HCT116 (cell line): Measurements from ENCODE around the gene DRD3. TPM values are rescaled to one million over a fixed set of nuclear protein-coding genes. Genes with fewer than 3 reads are reported as not detected.

Experiments used
- ATAC-seq: fragments of 200-7000 bp; cut with Tn5 transposase; 2 replicates; pipeline ENCODE4 v1.9.1; 2020; ENCODE audit warnings: mild to moderate bottlenecking, moderate library complexity
- BruUV-seq: library from RNA; stranded (reverse); fragments of 400-500 nt; replicated peaks from 2 replicates; lab custom pipeline; 2021; lab: Mats Ljungman, UMichigan
- CTCF ChIA-PET: fragments of 300-600 bp; sonication (Branson Sonifier 250); formaldehyde crosslinking; loops from one replicate; lab custom pipeline; 2021; ENCODE audit warnings: antibody characterized with exemption; lab: Charles Lee
- POLR2A ChIA-PET: fragments of 300-600, 350-600 bp; sonication (Branson Sonifier 250); formaldehyde crosslinking; loops from one replicate; lab custom pipeline; 2021; ENCODE audit warnings: antibody characterized with exemption; lab: Charles Lee
- RAD21 ChIA-PET, 2 experiments: fragments of 300-600 bp; sonication (Branson Sonifier 250); formaldehyde crosslinking; loops; one replicate each; lab custom pipeline; 2023; ENCODE audit warnings: low total read pairs in 2 of 2; ENCODE audit not compliant: uncharacterized antibody in 2 of 2, unreplicated experiment in 2 of 2, low non-redundant PET in 1 of 2; lab: Charles Lee
- DNase-seq: peaks from one replicate; pipeline ENCODE4 v3.0.0-alpha.2; 2010; ENCODE audit warnings: low read depth, low spot score
- H2AFZ ChIP-seq: fragments of 200-600 bp; shearing (Covaris generic), sonication (generic); 2 replicates; pipeline ENCODE4 v1.6.1; 2017; ENCODE audit warnings: low read depth, mixed run types, mixed read lengths, antibody characterized with exemption, low read length; ENCODE audit not compliant: poor library complexity, severe bottlenecking
- H3K27ac ChIP-seq: 2 replicates; pipeline ENCODE4 v1.5.1; 2012; ENCODE audit warnings: low read depth, low read length
- H3K27me3 ChIP-seq: fragments of 200-600 bp; sonication (generic); 2 replicates; pipeline ENCODE4 v1.6.1; 2016; ENCODE audit warnings: mixed run types, low read length, mixed read lengths; ENCODE audit not compliant: insufficient read depth
- H3K36me3 ChIP-seq, 2 experiments: fragments of 200-500 bp in 1 of 2; fragments of 200-600 bp in 1 of 2; sonication (Bioruptor generic) in 1 of 2; sonication (generic) in 1 of 2; 2 replicates each; pipeline versions ENCODE4 v1.5.1 to v1.6.1; 2014 to 2016; ENCODE audit warnings: low read length in 2 of 2, inconsistent platforms in 1 of 2, mixed read lengths in 1 of 2, mixed run types in 1 of 2; ENCODE audit not compliant: insufficient read depth in 2 of 2, control insufficient read depth in 1 of 2
- H3K4me1 ChIP-seq, 2 experiments: fragments of 200-600 bp in 1 of 2; sonication (generic) in 1 of 2; 2 replicates each; pipeline versions ENCODE4 v1.5.1 to v1.6.1; 2012 to 2017; ENCODE audit warnings: low read length in 2 of 2, inconsistent platforms in 1 of 2, mild to moderate bottlenecking in 1 of 2, mixed read lengths in 1 of 2, mixed run types in 1 of 2, moderate library complexity in 1 of 2; ENCODE audit not compliant: insufficient read depth in 2 of 2, control insufficient read depth in 1 of 2
- H3K4me2 ChIP-seq: fragments of 200-600 bp; sonication (generic); 2 replicates; pipeline ENCODE4 v1.6.1; 2017; ENCODE audit warnings: mixed run types, low read length, mixed read lengths
- H3K4me3 ChIP-seq, 2 experiments: fragments of 200-600 bp in 1 of 2; sonication (generic) in 1 of 2; replicated peaks in 1 of 2; 2 replicates each; pipeline ENCODE4 v1.5.1; 2011 to 2016; ENCODE audit warnings: low read length in 2 of 2, control low read depth in 1 of 2, low read depth in 1 of 2, mild to moderate bottlenecking in 1 of 2, mixed read lengths in 1 of 2, mixed run types in 1 of 2
- H3K79me2 ChIP-seq: fragments of 200-600 bp; sonication (generic); 2 replicates; pipeline ENCODE4 v1.6.1; 2017; ENCODE audit warnings: mild to moderate bottlenecking, mixed run types, low read length, moderate library complexity, mixed read lengths; ENCODE audit not compliant: insufficient read depth
- H3K9ac ChIP-seq: fragments of 200-600 bp; sonication (generic); 2 replicates; pipeline ENCODE4 v1.6.1; 2016; ENCODE audit warnings: low read length, mixed read lengths
- H3K9me2 ChIP-seq: fragments of 200-600 bp; sonication (generic), shearing (Covaris generic); 2 replicates; pipeline ENCODE4 v1.6.1; 2017; ENCODE audit warnings: mixed run types, mild to moderate bottlenecking, moderate library complexity; ENCODE audit not compliant: insufficient read depth
- H3K9me3 ChIP-seq, 2 experiments: fragments of 200-500 bp in 1 of 2; fragments of 200-600 bp in 1 of 2; sonication (Bioruptor generic) in 1 of 2; sonication (generic) in 1 of 2; 2 replicates each; pipeline ENCODE4 v1.6.1; 2014 to 2017; ENCODE audit warnings: low read length in 2 of 2, mixed read lengths in 2 of 2, inconsistent platforms in 1 of 2, low read depth in 1 of 2, mild to moderate bottlenecking in 1 of 2, mixed run types in 1 of 2, moderate library complexity in 1 of 2; ENCODE audit not compliant: control insufficient read depth in 1 of 2, insufficient read depth in 1 of 2
- H4K20me1 ChIP-seq: fragments of 200-600 bp; sonication (generic), shearing (Covaris generic); 2 replicates; pipeline ENCODE4 v1.6.1; 2017; ENCODE audit warnings: mixed run types, mild to moderate bottlenecking, moderate library complexity; ENCODE audit not compliant: insufficient read depth
- ATF3 ChIP-seq: IDR thresholded peaks from 2 replicates; pipeline ENCODE4 v1.6.1; 2012
- CBX3 ChIP-seq: IDR thresholded peaks from 2 replicates; pipeline ENCODE4 v1.6.1; 2012; ENCODE audit warnings: low read depth
- CEBPB ChIP-seq: IDR thresholded peaks from 2 replicates; pipeline ENCODE4 v1.6.1; 2012; ENCODE audit warnings: low read depth
- CTCF ChIP-seq, 3 experiments: fragments of 200-600 bp in 1 of 3; sonication (generic) in 1 of 3; IDR thresholded peaks in 2 of 3; conservative IDR thresholded peaks in 1 of 3; 2 replicates each; pipeline ENCODE4 v1.5.1; 2012 to 2017; ENCODE audit warnings: low read depth in 2 of 3, low read length in 2 of 3, antibody characterized with exemption in 1 of 3, borderline replicate concordance in 1 of 3, control low read depth in 1 of 3, mild to moderate bottlenecking in 1 of 3, mixed read lengths in 1 of 3, mixed run types in 1 of 3, moderate library complexity in 1 of 3; ENCODE audit not compliant: insufficient read depth in 1 of 3
- EGR1 ChIP-seq: IDR thresholded peaks from 2 replicates; pipeline ENCODE4 v1.6.1; 2012; ENCODE audit warnings: low read depth
- ELF1 ChIP-seq: IDR thresholded peaks from 2 replicates; pipeline ENCODE4 v1.6.1; 2012; ENCODE audit warnings: low read depth, borderline replicate concordance
- EZH2phosphoT487 ChIP-seq: fragments of 200-600 bp; IDR thresholded peaks from 2 replicates; pipeline ENCODE4 v1.6.1; 2018; ENCODE audit warnings: antibody characterized with exemption, borderline replicate concordance
- FOSL1 ChIP-seq: IDR thresholded peaks from 2 replicates; pipeline ENCODE4 v1.6.1; 2012; ENCODE audit warnings: low read depth
- JUND ChIP-seq: IDR thresholded peaks from 2 replicates; pipeline ENCODE4 v1.6.1; 2012
- POLR2A ChIP-seq: IDR thresholded peaks from 2 replicates; pipeline ENCODE4 v1.7.0; 2011; ENCODE audit warnings: borderline replicate concordance; ENCODE audit not compliant: insufficient read depth, insufficient read length; ENCODE audit errors: extremely low read depth
- POLR2AphosphoS5 ChIP-seq: IDR thresholded peaks from 2 replicates; pipeline ENCODE4 v1.6.1; 2011; ENCODE audit warnings: mild to moderate bottlenecking, low read depth, low read length, moderate library complexity
- RAD21 ChIP-seq: IDR thresholded peaks from 2 replicates; pipeline ENCODE4 v1.6.1; 2012; ENCODE audit warnings: low read depth, mild to moderate bottlenecking
- SIN3A ChIP-seq: IDR thresholded peaks from 2 replicates; pipeline ENCODE4 v1.6.1; 2012; ENCODE audit warnings: low read depth
- SP1 ChIP-seq: IDR thresholded peaks from 2 replicates; pipeline ENCODE4 v1.6.1; 2012; ENCODE audit warnings: low read depth
- SRF ChIP-seq: IDR thresholded peaks from 2 replicates; pipeline ENCODE4 v1.6.1; 2012; ENCODE audit warnings: low read depth
- TCF7L2 ChIP-seq: IDR thresholded peaks from 2 replicates; pipeline ENCODE4 v1.7.0; 2011; ENCODE audit warnings: borderline replicate concordance, inconsistent platforms; ENCODE audit not compliant: insufficient read depth, insufficient read length; ENCODE audit errors: extremely low read depth
- YY1 ChIP-seq: IDR thresholded peaks from 2 replicates; pipeline ENCODE4 v1.6.1; 2011; ENCODE audit warnings: low read length, low read depth, moderate library complexity, mild to moderate bottlenecking; ENCODE audit not compliant: insufficient replicate concordance; ENCODE audit errors: extremely low read depth
- ZBTB33 ChIP-seq: IDR thresholded peaks from 2 replicates; pipeline ENCODE4 v1.6.1; 2011; ENCODE audit warnings: mild to moderate bottlenecking, low read length, moderate library complexity; ENCODE audit not compliant: insufficient replicate concordance; ENCODE audit errors: extremely low read depth
- ZFX ChIP-seq: fragments of 450-650 bp; IDR thresholded peaks from 2 replicates; pipeline ENCODE4 v1.6.1; 2017
- ZNF274 ChIP-seq: fragments of 200-500 bp; sonication (Bioruptor generic); IDR thresholded peaks from 2 replicates; pipeline ENCODE4 v1.6.1; 2014; ENCODE audit warnings: mild to moderate bottlenecking, low read depth, low read length, inconsistent platforms
- intact Hi-C: fragments of 100-400 bp; cut with micrococcal nuclease; formaldehyde crosslinking; loops from 2 replicates; pipeline ENCODE4 v1.10.0; 2022
- total RNA-seq: library from RNA; stranded (reverse); gene quantifications from one replicate; pipeline ENCODE4 v1.2.1, GENCODE V29; 2021; ENCODE audit not compliant: unreplicated experiment

The DRD3 gene
- total RNA-seq, 1 experiment from 2014 or later, result not detected

GRCh38 chr3:114205541-114205940, 26.7 kb upstream of the DRD3 start:
- no peaks in the 10 kb centered on the region for H3K9me2 ChIP-seq
- TF ChIP-seq RAD21 (no peak), ZBTB33 (no peak), FOSL1 (no peak), YY1 (no peak), ELF1 (no peak), ATF3 (no peak), SRF (no peak), CBX3 (no peak), JUND (no peak), SIN3A (no peak), ZNF274 (no peak), POLR2AphosphoS5 (no peak), CEBPB (no peak), TCF7L2 (no peak), ZFX (no peak), CTCF (IDR thresholded peaks at IDR 0.05 in 2 of 3, conservative IDR thresholded peaks at IDR 0.05 in 1 of 3; ENCODE audit: borderline replicate concordance in 1 of 3, insufficient read depth in 1 of 3, low read depth in 2 of 3, low read length in 2 of 3) (no peak), POLR2A (no peak), EZH2phosphoT487 (no peak), SP1 (no peak), EGR1 (no peak)
- BruUV-seq, result no TSS peak
- H3K79me2 ChIP-seq, result no peaks in the 10 kb centered on the region
- no peaks in the 10 kb centered on the region for H3K9me3 ChIP-seq
- ATAC-seq (no peak), DNase-seq (no peak)
- ChIA-PET CTCF (no interaction called here), RAD21 (no interaction called here), POLR2A (no interaction called here)
- no peaks in the 10 kb centered on the region for H3K36me3 ChIP-seq
- no peak overlapping the region for H3K9ac ChIP-seq
- H4K20me1 ChIP-seq, result no peaks in the 10 kb centered on the region
- no peak overlapping the region for H3K4me3 ChIP-seq
- no peak overlapping the region for H3K27ac ChIP-seq
- H3K4me1 ChIP-seq, result no peaks in the 10 kb centered on the region
- H3K27me3 ChIP-seq, result no peaks in the 10 kb centered on the region
- intact Hi-C loops, result no loop called here
- no peak overlapping the region for H3K4me2 ChIP-seq
- no peak overlapping the region for H2AFZ ChIP-seq
